T47D (cell line): ENCODE measurements around the gene GMPPB.
"Not testable (repeated sequence)": the region's sequence is repeated elsewhere in the genome, so short reads cannot be mapped to it uniquely, and the experiment has no call there.

Experiments
- DNase-seq, 2 experiments: peaks; one replicate each; pipeline versions ENCODE4 v3.0.0 to v3.0.0-alpha.2; 2011 to 2012; ENCODE audit warnings: low read depth in 1 of 2, low spot score in 1 of 2
- JUND ChIP-seq: IDR thresholded peaks from 2 replicates; pipeline ENCODE4 v1.6.1; 2012; ENCODE audit warnings: low read depth
- in situ Hi-C: cut with HindIII; loops from 2 replicates; pipeline ENCODE4 v1.10.0; 2016; ENCODE audit warnings: low sequenced_read_pairs, low pct_unique_long_range_greater_than_20kb

Gene GMPPB

DNA sequence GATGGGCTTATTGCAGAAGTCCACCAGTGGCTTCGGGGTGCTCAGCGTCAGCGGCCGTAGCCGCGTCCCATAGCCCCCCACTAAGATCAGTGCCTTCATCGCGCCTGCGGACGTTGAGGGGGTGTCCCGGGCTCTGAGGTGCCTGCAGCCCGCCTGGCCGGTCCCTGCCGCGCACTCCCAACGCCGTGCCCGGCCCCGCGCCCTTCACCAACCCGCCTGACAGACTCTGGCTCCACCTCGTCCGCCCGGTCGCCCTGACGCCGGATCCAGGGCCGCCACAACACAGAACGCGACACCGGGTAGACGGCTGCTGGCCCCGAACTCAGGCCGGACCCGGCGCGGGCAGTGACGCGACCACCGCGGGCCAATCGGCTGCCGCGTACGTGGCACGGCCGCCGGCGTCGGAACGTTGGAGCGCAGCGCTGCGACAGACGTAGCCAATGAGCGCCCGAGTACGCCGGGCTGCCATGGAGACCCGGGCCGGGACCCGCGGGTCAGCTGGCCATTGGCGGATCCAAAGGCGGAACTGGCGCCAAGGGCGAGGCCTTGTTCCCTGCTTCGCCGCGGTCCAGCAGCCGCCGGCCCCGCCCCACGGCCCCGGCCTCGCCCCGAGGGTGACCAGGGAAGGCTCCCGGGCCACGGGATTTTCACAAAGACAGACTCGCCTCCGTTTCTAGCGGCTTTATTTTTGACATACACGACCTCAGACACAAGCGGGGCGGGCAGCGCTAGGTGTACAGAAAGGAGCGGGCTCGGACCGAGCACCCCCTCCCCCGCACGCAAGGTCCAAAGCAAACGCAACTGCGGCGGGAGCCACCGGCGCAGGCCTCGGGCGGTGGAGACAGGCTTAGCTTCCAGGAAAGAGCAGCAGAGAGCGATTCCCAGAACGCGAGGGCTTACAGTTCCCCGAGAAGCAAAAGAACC is at the start of gene GMPPB:
Gene GMPPB, minus strand, starts transcription at position 324 of the 924 bp plus-strand sequence. Its CDS starts 225 bp downstream, at position 99.
- TF ChIP-seq JUND: no peak
- peak; percentile 96 to 97 for DNase-seq
- in situ Hi-C loops: no loop called here

DNA sequence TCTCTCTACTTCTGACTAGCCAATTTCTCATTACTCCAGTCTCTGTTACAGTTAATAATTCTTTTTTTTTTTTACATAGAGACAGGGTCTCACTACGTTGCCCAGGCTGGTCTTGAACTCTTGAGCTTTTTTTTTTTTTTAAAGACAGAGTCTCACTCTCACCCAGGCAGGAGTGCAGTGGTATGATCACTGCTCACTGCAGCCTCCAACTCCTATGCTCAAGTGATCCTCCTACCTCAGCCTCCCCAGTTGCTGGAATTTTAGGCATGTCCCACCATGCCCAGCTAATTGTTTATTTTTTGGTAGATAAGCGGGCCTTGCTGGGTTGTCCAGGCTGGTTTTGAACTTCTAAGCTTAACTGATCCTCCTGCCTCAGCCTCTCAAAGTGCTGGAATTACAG is 49.0 kb upstream of the GMPPB start:
- DNase-seq: no peak
- no peak for TF ChIP-seq JUND
- in situ Hi-C loops: no loop called here

DNA sequence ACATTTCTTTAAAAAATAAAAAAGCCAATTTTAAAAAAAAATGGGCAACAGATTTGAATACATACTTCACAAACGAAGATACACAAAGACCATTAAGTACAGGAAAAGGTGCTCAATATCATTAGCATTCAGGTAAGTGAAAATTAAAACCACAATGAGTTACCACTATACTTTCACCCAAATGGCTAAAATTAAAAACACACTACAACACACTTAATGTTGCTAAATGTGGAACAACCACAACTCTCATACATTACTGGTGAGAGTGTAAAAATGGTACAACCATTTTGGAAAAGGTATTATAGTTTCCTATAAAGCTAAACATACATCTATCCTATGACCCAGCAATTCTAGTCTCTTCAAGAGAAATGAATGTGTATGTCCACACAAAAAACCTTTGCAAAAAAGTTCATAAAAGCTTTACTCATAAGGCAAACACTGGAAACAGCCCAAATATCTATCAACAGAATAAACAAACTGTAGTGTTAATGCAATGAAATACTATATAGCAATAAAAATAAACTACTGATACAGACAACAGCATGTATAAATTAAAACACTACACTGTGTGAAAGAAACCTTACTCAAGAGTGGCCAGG is 47.7 kb upstream of the GMPPB start:
- no peak for DNase-seq
- no peak for TF ChIP-seq JUND
- in situ Hi-C loops: no loop called here

DNA sequence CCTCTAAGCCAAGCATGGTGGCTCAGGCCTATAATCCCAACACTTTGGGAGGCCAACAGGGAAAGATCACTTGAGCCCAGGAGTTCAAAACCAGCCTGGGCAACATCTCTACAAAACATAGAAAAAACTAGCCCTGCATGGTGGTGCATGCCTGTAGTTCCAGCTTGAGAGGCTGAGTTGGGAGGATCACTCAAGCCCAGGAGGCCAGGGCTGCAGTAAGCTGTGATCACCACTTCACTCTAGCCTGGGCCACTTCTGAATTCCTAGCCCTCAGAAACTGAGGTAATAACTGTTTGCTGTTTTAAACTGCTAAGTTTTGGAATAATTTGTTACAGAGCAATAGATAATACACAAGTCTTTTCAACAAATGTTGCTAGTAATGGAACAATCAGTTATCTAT is 46.2 kb upstream of the GMPPB start:
- DNase-seq: no peak
- in situ Hi-C loops: no loop called here

DNA sequence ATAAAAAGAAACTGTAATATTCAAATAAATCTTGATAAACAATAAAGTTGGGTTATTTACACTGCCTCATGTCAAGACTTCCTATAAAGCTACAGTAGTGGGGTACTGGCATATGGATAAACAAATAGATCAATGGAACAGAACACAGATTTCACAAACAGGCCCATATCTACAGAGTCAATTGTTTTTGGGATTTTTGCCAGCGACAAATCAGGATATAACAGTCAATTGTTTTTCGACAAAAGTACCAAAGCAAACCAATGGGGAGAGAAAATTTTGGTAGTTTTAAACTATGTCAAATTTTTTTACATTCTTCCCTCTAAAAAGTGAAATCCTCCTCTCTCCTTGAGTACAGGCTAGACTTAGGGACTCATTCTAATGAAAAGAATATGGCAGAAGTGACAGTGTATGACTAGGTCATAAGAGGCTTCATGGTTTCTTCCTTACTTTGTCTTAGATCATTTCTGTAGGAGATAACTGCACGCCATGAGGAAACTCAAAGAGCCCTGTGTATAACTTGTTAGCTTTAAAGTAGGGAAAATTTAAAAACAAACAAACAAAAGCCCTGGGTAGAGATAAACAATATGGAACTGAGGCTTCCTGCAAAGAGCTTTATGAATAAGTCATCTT is 45.6 kb upstream of the GMPPB start:
- no peak for TF ChIP-seq JUND
- no peak for DNase-seq
- in situ Hi-C loops: no loop called here

More for the DNA sequence above, 46.2 kb upstream of the GMPPB start:
- TF ChIP-seq JUND: no peak

DNA sequence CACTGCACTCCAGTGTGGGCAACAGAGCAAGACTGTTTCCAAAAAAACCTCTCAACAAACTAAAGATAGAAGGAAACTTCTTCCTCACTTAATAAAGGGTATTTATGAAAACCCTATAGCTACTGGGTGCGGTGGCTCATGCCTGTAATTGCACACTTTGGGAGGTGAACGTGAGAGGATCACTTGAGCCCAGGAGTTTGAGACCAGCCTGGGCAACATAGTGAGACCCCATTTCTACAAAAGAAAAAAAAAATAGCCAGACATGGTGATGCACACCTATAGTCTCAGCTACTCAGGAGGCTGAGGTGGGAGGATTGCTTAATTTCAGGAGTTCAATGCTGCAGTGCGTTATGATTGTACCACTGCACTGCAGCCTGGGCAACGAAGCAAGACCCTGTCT is 40.2 kb upstream of the GMPPB start:
- DNase-seq: no peak
- TF ChIP-seq JUND: no peak
- in situ Hi-C loops: no loop called here

DNA sequence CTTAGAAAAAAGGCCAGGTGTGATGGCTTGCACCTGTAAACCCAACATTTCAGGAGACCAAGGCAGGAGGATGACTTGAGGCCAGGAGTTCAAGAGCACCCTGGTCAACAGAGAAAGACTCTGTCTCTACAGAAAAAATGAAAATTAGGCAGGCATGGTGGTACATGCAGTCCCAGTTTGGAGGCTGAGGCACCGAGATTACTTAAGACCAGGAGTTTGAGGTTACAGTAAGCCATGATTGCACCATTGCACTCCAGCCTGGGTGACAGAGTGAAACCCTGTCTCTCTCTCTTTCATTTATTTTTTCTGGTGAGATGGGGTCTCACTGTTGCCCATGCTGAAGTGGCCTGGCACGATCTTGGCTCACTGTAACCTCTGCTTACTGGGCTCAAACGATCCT is 37.9 kb upstream of the GMPPB start:
- no peak for DNase-seq
- TF ChIP-seq JUND: no peak
- in situ Hi-C loops: no loop called here

DNA sequence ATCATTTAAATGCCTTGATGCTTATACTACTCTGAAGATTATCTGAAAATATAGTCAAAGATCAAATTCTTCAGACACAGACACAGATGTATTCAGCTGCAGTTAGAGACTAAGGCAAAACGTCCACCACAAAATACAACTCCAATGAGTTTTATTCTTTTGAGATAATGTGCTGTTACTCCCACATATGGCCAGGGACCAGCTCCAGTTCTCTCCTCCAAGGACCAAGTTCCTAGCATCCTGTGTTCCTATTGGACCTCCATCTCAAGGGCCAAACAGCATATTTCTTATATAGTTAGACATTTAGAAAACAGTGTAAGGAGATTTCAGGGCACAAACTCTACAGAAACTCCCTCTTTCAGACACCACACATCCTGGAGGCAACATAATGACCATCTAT is 35.5 kb upstream of the GMPPB start:
- TF ChIP-seq JUND: no peak
- in situ Hi-C loops: no loop called here
- DNase-seq: no peak

DNA sequence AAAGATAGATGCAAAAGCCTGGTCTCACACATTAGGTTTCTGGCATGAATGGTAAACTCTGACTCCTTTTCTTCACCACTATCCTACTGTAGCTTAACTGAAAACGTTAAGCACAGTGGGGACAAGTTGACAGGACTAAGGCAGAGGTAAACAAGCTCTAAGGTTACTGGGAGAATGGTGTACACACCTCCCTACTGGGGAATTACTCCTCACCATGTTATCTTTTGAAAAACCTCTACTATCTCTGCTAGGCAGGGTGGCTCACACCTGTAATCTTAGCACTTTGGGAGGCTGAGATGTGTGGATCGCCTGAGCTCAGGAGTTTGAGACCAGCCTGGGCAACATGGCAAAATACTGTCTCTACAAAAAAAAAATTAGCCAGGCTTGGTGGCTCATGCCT is 33.4 kb upstream of the GMPPB start:
- DNase-seq: no peak
- no peak for TF ChIP-seq JUND
- in situ Hi-C loops: no loop called here

DNA sequence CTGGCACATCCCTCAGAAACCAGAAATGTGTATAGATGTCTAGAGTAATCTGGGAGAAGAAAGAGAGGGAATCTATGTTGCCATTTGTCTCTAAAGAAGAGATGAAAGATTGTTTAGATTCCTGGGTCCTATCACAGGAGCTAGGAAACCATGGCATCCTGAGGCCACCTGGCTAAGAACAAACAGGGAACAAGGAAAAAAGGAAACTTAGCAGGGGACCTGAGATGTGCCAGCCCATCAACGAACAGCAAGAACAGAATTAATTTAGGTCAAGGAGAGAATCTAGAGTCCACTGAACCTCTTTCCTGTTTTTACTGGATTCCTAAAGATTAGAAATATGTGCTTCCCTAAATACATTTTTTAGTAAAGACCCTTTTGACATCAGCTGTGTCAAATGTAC is 32.3 kb upstream of the GMPPB start:
- TF ChIP-seq JUND: no peak

DNA sequence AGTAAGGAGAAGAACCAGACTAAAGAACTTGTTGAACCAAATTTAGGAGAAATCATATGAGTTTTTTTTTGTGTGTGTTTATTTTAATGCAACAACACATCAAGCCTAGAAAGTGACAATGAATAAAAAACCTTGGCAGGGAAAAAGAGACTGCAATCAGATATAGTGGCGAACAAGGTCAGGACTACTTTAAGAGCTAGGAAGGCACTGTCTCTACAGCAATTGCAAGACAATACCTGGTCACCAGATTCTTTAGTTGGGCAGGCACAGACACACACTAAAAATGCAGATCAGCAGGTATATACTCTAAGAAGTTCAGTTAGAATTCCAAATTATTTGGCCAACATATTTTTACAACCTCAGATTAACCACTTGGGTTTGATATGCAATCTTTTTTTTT is 30.8 kb upstream of the GMPPB start:
- in situ Hi-C loops: no loop called here
- TF ChIP-seq JUND: no peak
- DNase-seq: no peak

More for the DNA sequence above, 32.3 kb upstream of the GMPPB start:
- in situ Hi-C loops: no loop called here
- no peak for DNase-seq

DNA sequence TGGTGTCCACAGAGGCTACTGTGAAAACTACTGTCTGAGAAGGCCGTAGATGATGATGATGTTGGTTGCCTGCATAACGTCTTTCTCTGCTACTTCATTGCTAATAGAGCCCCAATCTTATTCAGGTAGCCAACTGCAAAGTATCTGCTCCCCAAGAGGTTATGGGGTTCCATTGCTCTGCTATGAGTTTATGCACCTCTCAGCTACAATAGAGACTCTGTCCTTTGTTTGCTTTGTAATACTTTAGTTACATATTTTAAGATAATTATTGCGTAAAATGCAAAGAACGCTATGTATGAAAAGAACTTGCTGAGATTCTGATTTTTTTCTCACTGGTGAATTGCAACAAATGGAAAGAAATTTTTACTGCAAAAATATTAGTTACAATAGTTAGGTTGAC is 27.8 kb upstream of the GMPPB start:
- in situ Hi-C loops: no loop called here
- TF ChIP-seq JUND: no peak
- DNase-seq: no peak

DNA sequence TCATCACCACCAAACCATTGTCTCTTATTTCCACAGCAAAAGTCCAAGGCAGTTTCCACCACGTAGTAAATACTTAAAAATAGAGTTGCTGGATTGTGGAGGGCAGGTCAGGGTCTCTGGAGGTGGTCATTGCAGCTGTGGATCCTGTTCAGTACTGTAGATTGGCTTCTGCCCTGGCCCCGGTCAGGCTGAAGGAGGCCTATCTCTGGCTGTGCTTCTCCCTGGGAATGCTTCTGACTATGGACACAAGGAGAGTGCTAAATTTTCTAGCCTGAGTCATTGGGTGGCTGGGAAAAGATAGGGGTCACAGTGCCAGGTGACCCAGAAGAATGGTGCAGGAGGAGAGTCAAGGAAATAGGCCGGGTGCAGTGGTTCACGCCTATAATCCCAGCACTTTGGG is 26.3 kb upstream of the GMPPB start:
- TF ChIP-seq JUND: no peak
- no peak for DNase-seq
- in situ Hi-C loops: no loop called here

DNA sequence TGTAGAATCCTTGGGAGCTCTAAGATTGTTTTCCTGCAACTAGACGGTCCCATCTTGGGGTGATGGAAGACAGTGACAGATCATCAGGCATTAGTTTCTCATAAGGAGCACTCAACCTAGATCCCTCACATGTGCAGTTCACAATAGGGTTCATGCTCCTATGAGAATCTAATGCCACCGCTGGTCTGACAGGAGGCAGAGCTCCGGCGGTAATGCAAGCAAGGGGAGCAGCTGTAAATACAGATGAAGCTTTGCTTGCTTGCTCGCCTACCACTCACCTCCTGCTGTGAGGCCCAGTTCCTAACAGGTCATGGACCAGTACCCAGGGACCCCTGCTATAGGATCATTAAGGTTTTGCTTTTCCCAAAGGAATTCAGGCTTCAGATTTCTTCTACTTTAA is 25.1 kb upstream of the GMPPB start:
- in situ Hi-C loops: not testable (repeated sequence)

More for the DNA sequence above, 25.1 kb upstream of the GMPPB start:
- DNase-seq: not testable (repeated sequence)
